Measurements from ENCODE around the gene HIP1. TPM values are rescaled to one million over a fixed set of nuclear protein-coding genes. Genes with fewer than 3 reads are reported as not detected.
A peak's percentile ranks its signal among the peaks of the same experiment; 100 is the strongest.

The HIP1 gene
- total and polyA plus RNA-seq, 9 of the 15 experiments (the other 6 are each of a cell fraction or from before 2014, with no cell fraction given) = 2.4 to 13.7 (median 9.5) TPM

DNA sequence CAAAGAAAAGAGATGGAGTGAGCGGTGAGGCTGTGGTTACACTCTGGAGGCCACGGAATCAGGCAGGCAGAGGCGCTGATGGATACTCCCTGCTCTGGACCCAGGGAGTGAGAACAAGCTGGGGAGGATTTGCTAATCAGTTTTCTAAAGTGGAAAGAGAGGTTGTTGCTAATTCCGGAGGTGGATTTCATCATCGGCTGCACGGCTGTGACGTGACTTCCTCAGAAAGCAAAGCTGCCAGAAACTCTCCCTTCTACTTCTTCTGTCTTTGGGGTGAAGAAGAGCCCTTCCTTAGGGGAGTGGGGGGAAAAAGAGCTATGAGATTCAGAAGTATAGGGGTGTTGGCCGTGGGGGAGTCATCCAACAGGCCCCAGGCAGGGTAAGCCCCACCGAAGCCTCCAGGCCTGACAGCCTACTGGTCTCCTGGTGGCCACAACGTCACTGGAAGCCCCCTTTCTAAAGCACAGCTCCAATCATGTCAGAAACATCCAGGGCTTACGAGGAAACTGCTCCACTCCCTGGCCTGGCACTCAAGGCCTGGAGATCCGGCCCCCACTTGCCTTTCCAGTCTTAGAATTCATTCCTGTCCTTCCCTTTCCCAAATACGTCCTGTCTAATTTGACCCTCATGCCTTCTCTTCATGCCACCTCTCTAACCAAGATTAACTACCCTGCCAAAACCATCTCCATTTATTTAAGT, 114.5 kb downstream of the HIP1 start (continued):
- TF ChIP-seq ETV6 (IDR thresholded peaks at IDR 0.05; ENCODE audit: borderline replicate concordance in 1 of 2, low read depth in 2 of 2, low read length in 1 of 2) (no peak), ETV6 (CRISPR knock-in tag; IDR thresholded peaks at IDR 0.05; ENCODE audit: borderline replicate concordance) (no peak), ZNF764 (CRISPR knock-in tag; IDR thresholded peaks at IDR 0.05; ENCODE audit: low read depth) (0 out of 2 replicates have a peak, but pooled peaks have one; percentile 7), TOE1 (IDR thresholded peaks at IDR 0.05; ENCODE audit: borderline replicate concordance) (no peak), TOE1 (CRISPR knock-in tag; IDR thresholded peaks at IDR 0.05; ENCODE audit: borderline replicate concordance, low read depth) (no peak), IFI16 (CRISPR knock-in tag; IDR thresholded peaks at IDR 0.05) (no peak), GTF2E2 (tag; IDR thresholded peaks at IDR 0.05) (peak; percentile 48; the same call in 1 of the 2 replicates), NFE2 (IDR thresholded peaks at IDR 0.05; ENCODE audit: low read depth) (no peak), SMARCA4 (IDR thresholded peaks at IDR 0.05) (peak; percentile 79; the same call in 1 of the 2 replicates), SOX6 (IDR thresholded peaks at IDR 0.05) (peak; percentile 69; the same call in 1 of the 2 replicates), ZHX1 (conservative IDR thresholded peaks at IDR 0.05; ENCODE audit: low read length) (no peak), SMAD4 (CRISPR knock-in tag; conservative IDR thresholded peaks at IDR 0.05) (peak; percentile 59; the same call in 1 of the 2 replicates), ZNF282 (CRISPR knock-in tag; IDR thresholded peaks at IDR 0.05) (no peak), ZKSCAN1 (IDR thresholded peaks at IDR 0.05; ENCODE audit: low read depth, low read length) (no peak), PTBP1 (IDR thresholded peaks at IDR 0.05; ENCODE audit: low read depth, low read length) (no peak), SIRT6 (IDR thresholded peaks at IDR 0.05; ENCODE audit: low read depth, low read length) (no peak), HDAC2 (IDR thresholded peaks at IDR 0.05) (peak; percentile 86), CXXC5 (CRISPR knock-in tag; IDR thresholded peaks at IDR 0.05) (peak; percentile 78), TFAP4 (CRISPR knock-in tag; IDR thresholded peaks at IDR 0.05; ENCODE audit: borderline replicate concordance) (no peak), HNRNPK (IDR thresholded peaks at IDR 0.05; ENCODE audit: low read depth, low read length, poor library complexity, severe bottlenecking) (no peak), MYNN (IDR thresholded peaks at IDR 0.05) (no peak), MYNN (CRISPR knock-in tag; IDR thresholded peaks at IDR 0.05) (no peak), MCM3 (IDR thresholded peaks at IDR 0.05) (no peak), RB1 (IDR thresholded peaks at IDR 0.05; ENCODE audit: low read depth) (no peak)
- TF ChIP-seq, protein P1, sequence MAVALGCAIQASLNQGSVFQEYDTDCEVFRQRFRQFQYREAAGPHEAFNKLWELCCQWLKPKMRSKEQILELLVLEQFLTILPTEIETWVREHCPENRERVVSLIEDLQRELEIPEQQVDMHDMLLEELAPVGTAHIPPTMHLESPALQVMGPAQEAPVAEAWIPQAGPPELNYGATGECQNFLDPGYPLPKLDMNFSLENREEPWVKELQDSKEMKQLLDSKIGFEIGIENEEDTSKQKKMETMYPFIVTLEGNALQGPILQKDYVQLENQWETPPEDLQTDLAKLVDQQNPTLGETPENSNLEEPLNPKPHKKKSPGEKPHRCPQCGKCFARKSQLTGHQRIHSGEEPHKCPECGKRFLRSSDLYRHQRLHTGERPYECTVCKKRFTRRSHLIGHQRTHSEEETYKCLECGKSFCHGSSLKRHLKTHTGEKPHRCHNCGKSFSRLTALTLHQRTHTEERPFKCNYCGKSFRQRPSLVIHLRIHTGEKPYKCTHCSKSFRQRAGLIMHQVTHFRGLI (CRISPR knock-in tag; IDR thresholded peaks at IDR 0.05) = no peak
